Activated naive CD4-positive, alpha-beta T cell treated with Interleukin-2 at 50 U/mL for 16 hours (primary cell): ENCODE measurements around the gene SUCLA2.

Experiments used
- DNase-seq: peaks from one replicate; pipeline ENCODE4 v3.0.0-alpha.2; 2020

SUCLA2 gene

DNA sequence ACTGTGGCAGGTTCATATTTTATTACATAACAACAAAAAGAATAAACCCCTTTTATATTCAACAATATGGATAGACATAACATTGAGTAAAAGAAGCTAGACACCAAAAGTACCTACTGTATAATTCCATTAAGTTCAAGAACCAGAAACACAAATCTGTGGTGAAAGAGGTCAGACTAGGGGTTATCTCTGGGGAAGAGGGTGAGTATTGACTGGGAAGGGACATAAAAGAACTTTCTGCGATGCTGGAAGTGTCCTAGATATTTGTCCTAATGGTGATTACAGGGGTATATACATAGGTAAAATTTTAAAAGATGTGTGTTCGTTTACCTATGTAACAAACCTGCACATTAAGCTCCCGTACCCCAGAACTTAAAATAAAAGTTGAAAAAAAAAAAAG lies 103.0 kb downstream of the SUCLA2 start:
- DNase-seq: no peak

DNA sequence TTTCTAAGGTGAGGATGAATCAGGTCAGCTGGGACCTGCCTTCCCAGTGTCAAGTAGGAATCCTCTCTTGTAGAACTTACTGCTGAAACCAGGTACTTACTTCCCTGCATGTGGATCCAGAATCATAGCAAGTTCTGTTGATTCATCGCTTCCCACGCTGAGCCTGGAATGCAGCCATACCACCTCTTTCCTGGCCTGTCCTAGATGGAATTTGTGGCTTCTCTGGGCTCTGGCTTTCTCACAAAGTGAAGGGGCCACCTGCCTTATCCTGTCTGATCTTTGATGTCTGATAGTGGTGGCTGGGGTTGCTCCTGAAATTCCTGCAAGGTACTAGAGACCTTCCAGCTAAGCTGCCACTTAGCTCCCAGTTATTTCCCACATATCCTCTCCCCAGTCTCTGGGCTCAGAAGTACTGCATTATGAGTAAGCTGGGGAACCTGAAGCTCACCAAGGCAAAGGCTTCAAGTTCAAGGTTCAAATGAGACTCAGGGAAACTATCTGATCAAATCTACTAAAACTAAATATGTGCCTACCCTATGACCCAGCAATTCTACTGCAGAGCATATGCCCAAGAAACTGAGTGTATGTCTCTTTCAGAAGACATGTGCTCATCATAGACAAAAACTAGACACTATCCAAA lies 103.5 kb downstream of the SUCLA2 start:
- DNase-seq: no peak

DNA sequence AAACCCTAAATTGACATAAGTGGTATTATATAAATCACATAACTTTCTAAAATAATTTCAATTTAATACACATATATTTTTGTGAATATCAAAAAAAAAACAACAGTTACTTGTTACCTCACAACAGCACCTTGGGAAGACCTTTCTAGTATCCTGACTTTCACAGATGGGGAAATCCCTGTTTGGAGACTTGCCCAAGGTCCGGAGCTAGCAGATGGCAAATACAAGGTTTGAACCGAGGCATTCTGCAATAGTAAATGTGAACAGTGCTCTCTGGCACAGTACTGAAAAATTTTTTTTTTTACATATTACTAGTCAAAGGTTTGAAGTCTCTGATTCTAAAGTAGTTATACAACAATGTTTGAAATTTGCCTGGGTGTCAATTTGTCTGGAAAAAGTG lies 104.5 kb downstream of the SUCLA2 start:
- no peak for DNase-seq

DNA sequence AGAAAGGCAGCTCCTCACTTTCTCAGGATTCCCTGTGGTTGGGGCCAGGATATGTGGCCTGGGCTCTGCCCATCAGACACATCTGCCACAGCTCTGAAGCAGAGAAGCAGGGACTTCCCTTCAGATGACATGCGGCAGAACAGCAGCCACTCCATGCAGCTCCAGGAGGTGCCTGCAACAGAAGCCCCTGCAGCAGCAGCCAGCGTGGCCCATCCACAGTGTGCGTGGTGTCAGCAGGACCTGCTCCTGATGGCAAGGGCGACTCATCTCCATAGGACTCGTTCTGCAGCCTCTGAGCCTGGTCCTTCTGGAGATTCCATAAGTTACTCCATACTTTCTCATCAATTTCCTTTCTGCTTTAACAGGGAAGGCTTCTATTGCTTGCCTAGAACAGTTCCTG lies 105.0 kb downstream of the SUCLA2 start:
- DNase-seq: no peak

DNA sequence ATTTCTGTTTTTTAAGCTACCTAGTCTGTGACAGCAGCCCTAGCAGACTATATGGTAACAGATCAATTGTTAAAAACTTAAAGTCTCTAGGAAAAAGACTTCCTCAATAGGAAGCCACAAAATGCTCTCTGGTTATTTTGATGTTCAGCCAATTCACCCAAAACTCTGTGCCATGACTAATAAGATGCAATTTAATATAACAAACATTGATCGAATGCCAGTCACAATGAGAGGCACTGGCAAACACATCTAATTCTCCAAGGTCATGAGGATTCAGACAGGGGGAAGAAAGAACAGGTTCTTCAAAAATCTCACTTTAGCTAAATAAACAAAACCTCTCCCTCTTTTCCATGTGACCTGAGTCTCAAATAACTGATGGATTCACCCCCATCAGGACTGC lies 107.5 kb downstream of the SUCLA2 start:
- DNase-seq: no peak
